IPS DF 19.7 (cell line): ENCODE data around the gene SOST.
"Not testable (repeated sequence)": the region's sequence is repeated elsewhere in the genome, so short reads cannot be mapped to it uniquely, and the experiment has no call there.

Experiments
- DNase-seq: peaks from one replicate; pipeline ENCODE4 v3.0.0-alpha.2; 2013; ENCODE audit warnings: low read depth, low spot score

SOST gene

GRCh38 chr17:43758497-43759174, at the start of gene SOST:
SOST (minus strand) TSS chr17:43758791; CDS start chr17:43758741, 50 bp downstream.
- no peak for DNase-seq

GRCh38 chr17:43808076-43808475, 49.5 kb upstream of the SOST start:
- no peak for DNase-seq

GRCh38 chr17:43805117-43805516, 46.5 kb upstream of the SOST start:
- DNase-seq: no peak

GRCh38 chr17:43803758-43804157, 45.2 kb upstream of the SOST start:
- DNase-seq: no peak

GRCh38 chr17:43801844-43802243, 43.3 kb upstream of the SOST start:
- DNase-seq: no peak

GRCh38 chr17:43800736-43801135, 42.1 kb upstream of the SOST start:
- no peak for DNase-seq

- no peak for DNase-seq
These were observed 40.5 kb upstream of the SOST start for GRCh38 chr17:43799047-43799446.

- not testable (repeated sequence) for DNase-seq
These were observed 39.4 kb upstream of the SOST start for GRCh38 chr17:43798024-43798423.

- not testable (repeated sequence) for DNase-seq
These were observed 34.1 kb upstream of the SOST start for GRCh38 chr17:43792668-43793067.

GRCh38 chr17:43791589-43791988, 33.0 kb upstream of the SOST start:
- DNase-seq: no peak

- DNase-seq: no peak
These were observed 31.8 kb upstream of the SOST start for GRCh38 chr17:43790311-43790940.

GRCh38 chr17:43789482-43789881, 30.9 kb upstream of the SOST start:
- no peak for DNase-seq

GRCh38 chr17:43788540-43788939, 29.9 kb upstream of the SOST start:
- no peak for DNase-seq

- no peak for DNase-seq
These were observed 29.1 kb upstream of the SOST start for GRCh38 chr17:43787728-43788127.

GRCh38 chr17:43784628-43785101, 26.1 kb upstream of the SOST start:
- no peak for DNase-seq

GRCh38 chr17:43784068-43784467, 25.5 kb upstream of the SOST start:
- no peak for DNase-seq

GRCh38 chr17:43782913-43783680, 24.5 kb upstream of the SOST start:
- DNase-seq: no peak

GRCh38 chr17:43780135-43780534, 21.5 kb upstream of the SOST start, which contains the start of gene CFAP97D1:
CFAP97D1 (plus strand) TSS chr17:43780435; CDS start chr17:43780463, 28 bp downstream.
- DNase-seq: no peak

- no peak for DNase-seq
These were observed 20.8 kb upstream of the SOST start for GRCh38 chr17:43779145-43780125.

- DNase-seq: peak; percentile 67
These were observed 19.9 kb upstream of the SOST start, which contains the start of gene DUSP3 for GRCh38 chr17:43778337-43779144. DUSP3 (minus strand) TSS chr17:43778977; CDS start chr17:43778924, 53 bp downstream.
